ENCODE measurements around the gene LCP2. TPM values are rescaled to one million over a fixed set of nuclear protein-coding genes. Genes with fewer than 3 reads are reported as not detected.

Gene LCP2
- total RNA-seq, 1 experiment from 2014 or later = 0.61 TPM

- H3K4me2 ChIP-seq (ENCODE audit: low read length) = no peak overlapping the region
- H3K27me3 ChIP-seq (ENCODE audit: insufficient read depth, low read length) = peaks cover 80% of the 10 kb centered on the region
- ChIA-PET POLR2A (no interaction called here), RAD21 (ENCODE audit: low non-redundant PET in 1 of 2, low total read pairs in 2 of 2, uncharacterized antibody in 2 of 2, unreplicated experiment in 2 of 2) (no interaction called here), CTCF (no interaction called here)
- ATAC-seq (no peak), DNase-seq (ENCODE audit: low read depth, low spot score) (no peak)
- no peaks in the 10 kb centered on the region for H3K79me2 ChIP-seq (ENCODE audit: insufficient read depth, low read length)
- H3K27ac ChIP-seq (ENCODE audit: low read depth, low read length) = no peak overlapping the region
- no peaks in the 10 kb centered on the region for H3K9me2 ChIP-seq (ENCODE audit: insufficient read depth)
- H3K9me3 ChIP-seq (ENCODE audit: control insufficient read depth in 1 of 2, insufficient read depth in 1 of 2, low read depth in 1 of 2, low read length in 2 of 2) = peaks cover 0 to 9% of the 10 kb centered on the region in 2 experiments; a peak in 1 of 4 replicates
- no peak overlapping the region for H2AFZ ChIP-seq (ENCODE audit: low read depth, low read length, poor library complexity, severe bottlenecking)
- H3K4me3 ChIP-seq (replicated peaks in 1 of 2; ENCODE audit: low read depth in 1 of 2, low read length in 2 of 2) = no peak overlapping the region
- intact Hi-C loops (cut with micrococcal nuclease) = no loop called here
- TF ChIP-seq REST (IDR thresholded peaks at IDR 0.05; ENCODE audit: low read depth) (no peak), ZFX (IDR thresholded peaks at IDR 0.05) (no peak), SIN3A (IDR thresholded peaks at IDR 0.05; ENCODE audit: low read depth) (no peak), ZNF274 (IDR thresholded peaks at IDR 0.05; ENCODE audit: low read depth, low read length) (no peak), CTCF (IDR thresholded peaks at IDR 0.05 in 2 of 3, conservative IDR thresholded peaks at IDR 0.05 in 1 of 3; ENCODE audit: borderline replicate concordance in 1 of 3, insufficient read depth in 1 of 3, low read depth in 2 of 3, low read length in 2 of 3) (no peak), POLR2AphosphoS5 (IDR thresholded peaks at IDR 0.05; ENCODE audit: low read depth, low read length) (no peak), FOSL1 (IDR thresholded peaks at IDR 0.05; ENCODE audit: low read depth) (no peak), SP1 (IDR thresholded peaks at IDR 0.05; ENCODE audit: low read depth) (no peak), POLR2A (IDR thresholded peaks at IDR 0.05; ENCODE audit: borderline replicate concordance, extremely low read depth, insufficient read depth, insufficient read length) (no peak), CBX3 (IDR thresholded peaks at IDR 0.05; ENCODE audit: low read depth) (no peak), EGR1 (IDR thresholded peaks at IDR 0.05; ENCODE audit: low read depth) (no peak)
- no peaks in the 10 kb centered on the region for H4K20me1 ChIP-seq (ENCODE audit: insufficient read depth)
- no peaks in the 10 kb centered on the region for H3K36me3 ChIP-seq (ENCODE audit: control insufficient read depth in 1 of 2, insufficient read depth in 2 of 2, low read length in 2 of 2)
- BruUV-seq (replicated peaks) = no TSS peak
- no peaks in the 10 kb centered on the region for H3K4me1 ChIP-seq (ENCODE audit: control insufficient read depth in 1 of 2, insufficient read depth in 2 of 2, low read length in 2 of 2)
- H3K9ac ChIP-seq (ENCODE audit: low read length) = no peak overlapping the region
Measured at GRCh38 chr5:170289121-170289520, 8.5 kb downstream of the LCP2 start.
